ENCODE results near the gene ME3. TPM values are rescaled to one million over a fixed set of nuclear protein-coding genes. Genes with fewer than 3 reads are reported as not detected.

ME3 gene
- total RNA-seq, 6 experiments from 2014 or later = 1.9 to 8.5 (median 4.6) TPM

DNA sequence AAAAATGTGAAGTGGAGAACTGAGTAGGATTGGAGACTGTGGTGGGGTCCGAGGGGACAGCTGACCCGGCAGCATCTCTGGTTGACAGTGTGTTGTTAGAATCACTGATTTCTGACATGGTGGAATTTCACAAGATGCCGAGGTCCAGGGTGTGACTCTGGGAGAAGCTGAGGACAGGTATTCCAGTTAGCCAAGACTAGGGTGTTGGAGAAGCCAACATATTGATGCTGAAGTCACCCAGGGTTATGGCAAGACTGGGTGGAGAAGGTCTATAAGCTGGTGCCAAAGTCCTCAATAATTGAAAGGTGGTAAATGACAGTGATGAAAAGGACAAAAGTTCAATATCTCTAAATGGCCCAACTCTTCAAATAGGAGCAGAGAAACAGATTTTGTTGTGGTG is 86.1 kb downstream of the ME3 start:
- DNase-seq = no peak
- no peak for ATAC-seq
- WGBS (ENCODE audit: insufficient coverage, low coverage, low lambda C conversion rate, missing lambda C conversion rate) = 93% methylated on average over 2 of the region's 3 CpGs
- H3K4me3 ChIP-seq = no peak overlapping the region
- no peak overlapping the region for H3K27ac ChIP-seq
- TF ChIP-seq POLR2A (IDR thresholded peaks at IDR 0.05) = no peak
- TF ChIP-seq, protein P1, sequence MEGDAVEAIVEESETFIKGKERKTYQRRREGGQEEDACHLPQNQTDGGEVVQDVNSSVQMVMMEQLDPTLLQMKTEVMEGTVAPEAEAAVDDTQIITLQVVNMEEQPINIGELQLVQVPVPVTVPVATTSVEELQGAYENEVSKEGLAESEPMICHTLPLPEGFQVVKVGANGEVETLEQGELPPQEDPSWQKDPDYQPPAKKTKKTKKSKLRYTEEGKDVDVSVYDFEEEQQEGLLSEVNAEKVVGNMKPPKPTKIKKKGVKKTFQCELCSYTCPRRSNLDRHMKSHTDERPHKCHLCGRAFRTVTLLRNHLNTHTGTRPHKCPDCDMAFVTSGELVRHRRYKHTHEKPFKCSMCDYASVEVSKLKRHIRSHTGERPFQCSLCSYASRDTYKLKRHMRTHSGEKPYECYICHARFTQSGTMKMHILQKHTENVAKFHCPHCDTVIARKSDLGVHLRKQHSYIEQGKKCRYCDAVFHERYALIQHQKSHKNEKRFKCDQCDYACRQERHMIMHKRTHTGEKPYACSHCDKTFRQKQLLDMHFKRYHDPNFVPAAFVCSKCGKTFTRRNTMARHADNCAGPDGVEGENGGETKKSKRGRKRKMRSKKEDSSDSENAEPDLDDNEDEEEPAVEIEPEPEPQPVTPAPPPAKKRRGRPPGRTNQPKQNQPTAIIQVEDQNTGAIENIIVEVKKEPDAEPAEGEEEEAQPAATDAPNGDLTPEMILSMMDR (IDR thresholded peaks at IDR 0.05) = no peak
- H3K27me3 ChIP-seq = no peaks in the 10 kb centered on the region
- intact Hi-C loops (cut with DNase I) = no loop called here
- H3K36me3 ChIP-seq = no peaks in the 10 kb centered on the region
- no peaks in the 10 kb centered on the region for H3K9me3 ChIP-seq
- H3K4me1 ChIP-seq = no peaks in the 10 kb centered on the region

DNA sequence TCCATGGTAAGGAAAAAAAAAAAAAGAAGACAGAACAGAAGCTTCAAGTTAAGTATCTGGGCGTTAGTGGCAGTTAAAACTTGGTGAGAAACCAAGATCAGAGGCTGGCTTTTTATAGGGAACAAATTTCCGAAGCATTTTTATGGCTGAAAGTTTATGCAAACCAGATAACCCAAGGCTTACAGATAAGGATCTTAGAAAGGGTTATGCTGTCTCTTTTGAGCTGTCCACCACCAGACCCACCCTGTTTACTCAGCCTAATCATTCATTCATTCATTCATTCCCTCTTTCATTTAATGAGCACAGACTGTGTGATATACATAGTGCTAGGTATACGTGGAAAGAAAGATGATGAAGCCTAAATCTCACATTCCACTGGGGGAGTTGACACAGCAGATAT is 89.5 kb downstream of the ME3 start:
- Histone ChIP-seq H3K27me3 (no peaks in the 10 kb centered on the region), H3K9me3 (no peaks in the 10 kb centered on the region), H3K36me3 (no peaks in the 10 kb centered on the region), H3K4me3 (no peak overlapping the region), H3K27ac (no peak overlapping the region), H3K4me1 (peaks cover 0 to 10% (median 0%) of the 10 kb centered on the region in 4 donors)
- intact Hi-C loops (cut with DNase I) = no loop called here
- DNase-seq = no peak
- TF ChIP-seq POLR2A (IDR thresholded peaks at IDR 0.05) = no peak
- TF ChIP-seq, protein P1 (IDR thresholded peaks at IDR 0.05) = no peak
- WGBS (ENCODE audit: insufficient coverage, low coverage, low lambda C conversion rate, missing lambda C conversion rate) = 54% methylated on average over 3 of the region's 3 CpGs
- no peak for ATAC-seq

GRCh38 chr11:86580535-86580934 is 91.9 kb downstream of the ME3 start:
- intact Hi-C loops (cut with DNase I) = no loop called here
- Histone ChIP-seq H3K27ac (no peak overlapping the region), H3K4me3 (no peak overlapping the region), H3K9me3 (no peaks in the 10 kb centered on the region), H3K4me1 (peaks cover 0 to 10% (median 0%) of the 10 kb centered on the region in 4 donors), H3K27me3 (no peaks in the 10 kb centered on the region), H3K36me3 (no peaks in the 10 kb centered on the region)
- DNase-seq (no peak), ATAC-seq (peak in 3 of 4 donors; percentile 36 to 61 (median 60))
- WGBS (ENCODE audit: insufficient coverage, low coverage, low lambda C conversion rate, missing lambda C conversion rate) = 46% methylated on average over 2 of the region's 2 CpGs
- no peak for TF ChIP-seq POLR2A (IDR thresholded peaks at IDR 0.05)

DNA sequence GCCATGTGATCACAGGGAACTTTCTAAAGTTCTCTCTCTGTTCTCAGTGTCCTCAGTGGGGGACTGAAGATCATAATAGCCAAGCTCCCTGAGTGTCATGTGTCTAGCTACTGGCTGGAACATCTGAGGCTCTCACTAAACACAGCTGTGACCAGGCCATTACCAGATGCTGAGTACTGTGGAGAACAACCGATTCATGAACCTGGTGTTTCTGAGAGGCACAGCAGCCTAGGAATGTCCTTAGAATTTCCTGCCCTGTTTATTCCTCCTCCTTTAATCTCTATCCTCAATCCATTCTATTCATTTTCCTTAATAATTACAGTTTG is 93.0 kb downstream of the ME3 start:
- peaks cover 0 to 10% (median 0%) of the 10 kb centered on the region in 4 donors for H3K4me1 ChIP-seq
- no peaks in the 10 kb centered on the region for H3K27me3 ChIP-seq
- intact Hi-C loops (cut with DNase I) = no loop called here
- TF ChIP-seq, protein P1 (IDR thresholded peaks at IDR 0.05) = no peak
- TF ChIP-seq POLR2A (IDR thresholded peaks at IDR 0.05) = no peak
- H3K4me3 ChIP-seq = no peak overlapping the region
- no peaks in the 10 kb centered on the region for H3K9me3 ChIP-seq
- ATAC-seq (no peak), DNase-seq (no peak)
- WGBS (ENCODE audit: insufficient coverage, low coverage, low lambda C conversion rate, missing lambda C conversion rate) = 91% methylated on average over 1 of the region's 1 CpG
- no peaks in the 10 kb centered on the region for H3K36me3 ChIP-seq
- H3K27ac ChIP-seq = no peak overlapping the region

DNA sequence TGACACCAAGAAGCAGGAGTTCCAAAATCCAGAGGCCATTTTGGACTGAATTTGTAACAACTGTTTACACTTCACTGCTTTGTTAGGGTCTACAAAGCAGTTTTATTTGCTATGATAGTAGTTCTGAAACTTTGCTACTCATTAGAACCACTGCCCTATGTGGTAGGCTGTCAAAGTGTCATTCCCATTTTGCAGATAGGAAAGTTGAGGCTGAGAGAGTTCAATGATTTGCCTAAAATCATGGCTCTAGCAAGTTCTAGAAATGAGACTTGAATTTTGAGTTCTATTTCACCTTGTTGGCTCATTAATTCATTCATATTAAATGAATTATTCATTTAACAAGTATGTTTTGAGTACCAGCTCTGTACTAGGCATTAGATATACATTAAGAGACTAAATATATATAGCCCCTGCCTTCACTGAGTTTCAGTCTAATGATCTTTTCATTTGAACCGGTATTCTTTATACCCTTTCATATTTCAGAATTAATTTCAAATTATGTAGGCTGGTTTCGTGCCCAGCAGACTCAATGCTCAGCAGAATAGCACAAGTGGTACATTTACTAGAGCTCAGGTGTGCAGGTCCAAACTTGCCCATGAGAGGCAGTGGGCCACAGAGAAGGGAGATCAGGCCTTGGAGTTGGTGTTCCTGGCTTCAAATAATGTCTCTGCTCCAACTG is 93.5 kb downstream of the ME3 start:
- intact Hi-C loops (cut with DNase I) = no loop called here
- whole genome bisulfite sequencing (ENCODE audit: insufficient coverage, low coverage, low lambda C conversion rate, missing lambda C conversion rate) = 95% methylated on average over 2 of the region's 2 CpGs
- TF ChIP-seq POLR2A (IDR thresholded peaks at IDR 0.05) = no peak
- TF ChIP-seq, protein P1 (IDR thresholded peaks at IDR 0.05) = no peak
- H3K36me3 ChIP-seq = no peaks in the 10 kb centered on the region
- no peaks in the 10 kb centered on the region for H3K9me3 ChIP-seq
- no peaks in the 10 kb centered on the region for H3K27me3 ChIP-seq
- peaks cover 0 to 10% (median 0%) of the 10 kb centered on the region in 4 donors for H3K4me1 ChIP-seq
- ATAC-seq = no peak
- DNase-seq = no peak
- no peak overlapping the region for H3K27ac ChIP-seq
- H3K4me3 ChIP-seq = no peak overlapping the region

All from right lobe of liver (tissue), 6 donors.